ENCODE measurements around the gene MASP2.
A peak's percentile ranks its signal among the peaks of the same experiment; 100 is the strongest.
"Not testable (repeated sequence)": the region's sequence is repeated elsewhere in the genome, so short reads cannot be mapped to it uniquely, and the experiment has no call there.

Gene MASP2

DNA sequence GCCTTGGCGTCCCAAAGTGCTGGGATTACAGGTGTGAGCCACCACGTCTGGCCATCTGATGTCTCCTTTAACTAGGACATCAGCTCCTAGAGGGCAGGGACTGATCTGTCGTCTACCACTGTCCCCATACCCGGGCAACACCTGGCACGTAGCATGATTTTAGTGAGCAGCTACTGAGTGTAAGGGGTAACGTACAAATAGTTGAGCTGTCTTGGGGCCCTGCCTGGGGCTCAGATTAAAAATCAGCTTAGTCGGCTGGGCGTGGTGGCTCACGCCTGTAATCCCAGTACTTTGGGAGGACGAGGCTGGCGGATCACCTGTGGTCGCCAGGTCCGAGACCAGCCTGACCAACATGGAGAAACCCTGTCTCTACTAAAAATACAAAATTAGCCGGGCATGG, 11.0 kb upstream of the MASP2 start:
- DNase-seq, result no peak

DNA sequence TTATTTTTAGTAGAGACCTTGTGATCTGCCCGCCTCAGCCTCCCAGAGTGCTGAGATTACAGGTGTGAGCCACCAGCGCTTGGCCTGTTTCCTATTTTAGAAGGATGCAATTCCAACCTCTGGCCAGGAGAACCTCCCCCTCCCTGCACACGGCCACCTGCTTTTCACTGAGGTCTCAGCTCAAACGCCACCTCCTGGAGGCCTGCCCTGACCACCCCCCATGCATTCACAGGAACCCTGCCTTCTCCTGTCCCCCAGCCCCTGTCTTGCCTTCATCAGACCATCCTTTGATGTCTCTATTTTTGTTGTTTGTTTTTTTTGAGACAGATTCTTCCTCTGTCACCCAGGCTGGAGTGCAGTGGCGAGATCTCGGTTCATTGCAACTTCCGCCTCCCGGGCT, 10.4 kb upstream of the MASP2 start:
- no peak for DNase-seq

DNA sequence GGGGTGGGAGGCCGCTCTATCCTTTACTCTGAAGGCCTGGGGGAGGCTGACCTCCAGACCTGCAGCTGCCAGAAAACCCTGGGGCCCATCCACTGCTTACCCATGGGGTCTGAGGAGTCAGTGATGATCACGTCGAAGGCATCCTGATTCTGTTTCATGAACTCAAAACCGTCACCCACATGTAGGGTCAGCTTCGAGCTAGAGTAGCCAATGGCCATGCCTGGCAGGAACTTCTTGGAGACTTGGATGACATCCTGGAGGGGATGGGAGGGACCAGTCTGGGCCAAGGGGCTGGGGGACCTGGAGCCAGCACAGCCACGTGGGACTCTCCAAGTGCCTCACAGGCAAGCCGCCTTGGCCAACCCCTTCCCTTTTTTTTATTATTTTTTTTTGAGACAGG, 9.5 kb upstream of the MASP2 start:
- no peak for DNase-seq

DNA sequence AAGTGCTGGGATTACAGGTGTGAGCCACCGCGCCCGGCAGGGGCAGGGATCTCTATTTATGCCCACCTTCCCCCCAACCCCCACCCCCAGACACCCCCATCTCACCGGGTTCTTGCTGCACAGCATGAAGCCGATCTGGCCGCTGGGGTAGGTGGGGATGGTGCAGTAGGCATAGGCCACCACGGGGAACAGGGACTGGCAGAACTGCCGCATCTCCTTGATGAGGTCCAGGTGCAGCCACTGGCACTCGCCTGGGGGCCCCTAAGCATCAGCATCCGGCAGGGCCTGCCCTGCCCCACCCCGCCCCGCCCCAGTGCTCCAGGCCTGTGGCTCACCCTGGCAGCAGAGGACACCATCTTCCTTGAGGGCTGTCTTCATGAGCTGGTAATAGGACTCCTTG, 8.6 kb upstream of the MASP2 start:
- no peak for DNase-seq

DNA sequence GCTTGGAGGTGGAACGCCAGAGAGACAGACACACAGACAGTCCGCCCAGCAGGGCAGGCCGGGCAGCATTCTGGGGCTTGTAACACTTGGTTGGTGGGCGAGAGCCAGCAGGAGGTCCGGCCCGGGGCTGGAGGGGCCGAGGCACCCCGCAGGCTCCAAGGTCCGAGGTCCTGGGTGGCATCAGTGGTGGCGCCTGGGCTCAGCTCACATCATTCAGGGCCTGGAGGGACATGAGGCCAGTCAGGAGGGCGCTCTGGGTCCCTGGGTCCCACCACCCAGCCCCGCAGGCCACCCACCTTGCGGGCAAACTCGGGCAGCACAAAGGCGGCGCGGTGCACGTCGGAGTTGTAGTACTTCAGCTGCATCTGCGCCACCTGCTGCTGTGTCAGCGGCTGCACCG, 7.6 kb upstream of the MASP2 start:
- no peak for DNase-seq

DNA sequence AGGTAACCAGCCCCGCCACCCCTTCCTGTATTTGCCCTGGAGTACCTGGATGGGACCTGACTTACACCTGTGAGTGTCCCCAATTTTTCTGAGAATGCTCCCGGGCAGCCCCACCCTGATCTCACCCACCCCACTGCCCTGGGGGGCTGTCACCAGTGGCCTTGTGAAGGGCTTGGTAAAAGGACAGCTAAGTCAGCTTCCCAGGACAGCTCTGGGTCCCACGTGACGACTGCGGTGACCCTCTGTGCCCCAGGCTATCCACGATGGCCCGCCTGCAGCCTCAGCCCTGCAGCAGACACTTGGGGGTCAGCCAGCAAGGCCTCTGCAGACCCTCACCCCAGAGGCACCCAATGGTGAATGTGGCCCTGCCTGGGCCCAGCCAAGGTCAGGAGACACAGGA, 7.1 kb upstream of the MASP2 start:
- no peak for DNase-seq

DNA sequence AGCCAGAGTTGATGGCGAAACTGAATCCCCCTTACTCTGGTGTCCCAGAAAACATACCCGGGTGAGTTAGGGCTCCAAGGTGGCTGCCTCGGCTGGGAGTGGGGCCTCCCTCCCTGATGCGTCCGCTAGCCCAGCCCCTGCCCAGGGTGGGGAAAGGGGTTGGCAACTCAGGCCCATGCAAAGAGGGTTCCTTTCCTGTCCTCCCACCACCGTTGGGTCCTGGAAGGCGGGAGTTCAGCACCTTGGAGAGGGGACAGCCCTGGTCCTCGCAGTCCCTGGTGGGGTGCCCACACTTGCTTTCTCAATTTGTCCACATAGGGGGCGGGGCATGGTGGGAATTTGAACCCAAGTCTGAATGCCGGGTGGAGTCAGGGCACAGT, 6.7 kb upstream of the MASP2 start:
- no peak for DNase-seq

DNA sequence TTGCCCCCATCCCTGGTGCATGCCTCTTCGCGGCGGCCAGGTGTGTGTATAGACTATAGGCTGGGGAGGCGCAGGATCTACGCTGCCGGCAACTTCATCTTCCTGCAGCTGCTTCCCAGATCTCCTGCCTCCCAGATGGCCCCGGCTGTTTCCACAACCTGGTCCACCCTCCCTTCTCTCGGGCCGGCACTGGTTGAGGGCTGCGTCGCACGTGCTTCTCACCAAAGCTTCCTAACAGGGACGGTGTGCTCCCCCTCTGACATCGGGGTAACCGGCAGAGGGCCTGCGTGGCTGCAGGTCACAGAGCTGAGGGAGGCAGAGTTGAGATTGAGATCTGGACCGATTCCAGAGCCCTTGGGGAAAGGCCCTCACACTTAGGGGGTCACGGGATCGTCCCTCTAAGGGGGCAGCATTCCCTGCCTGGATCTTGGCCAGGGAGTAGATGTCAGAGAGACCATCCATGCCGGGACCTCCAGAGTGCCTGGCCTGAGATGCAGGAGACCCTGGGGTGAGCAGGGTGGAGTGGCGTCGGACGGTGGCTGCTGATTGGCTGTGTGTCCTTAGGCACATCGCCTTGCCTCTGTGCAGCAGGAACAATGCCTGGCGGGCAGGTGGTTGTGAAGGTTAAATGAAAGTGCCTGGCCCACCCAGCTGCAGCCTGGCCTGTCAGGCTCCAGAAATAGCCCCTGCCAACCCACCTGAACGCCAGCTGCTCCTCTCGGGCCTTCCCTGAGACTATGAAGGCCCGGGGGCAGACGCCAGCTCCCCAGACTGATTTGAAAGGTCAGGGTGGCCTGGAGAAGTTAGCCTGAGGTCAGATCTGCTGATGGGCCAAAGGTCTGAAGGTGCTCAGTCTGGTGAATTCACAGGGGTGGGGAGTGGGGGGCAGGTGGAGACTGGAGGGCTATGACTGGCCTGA, 6.1 kb upstream of the MASP2 start:
- no peak for DNase-seq

DNA sequence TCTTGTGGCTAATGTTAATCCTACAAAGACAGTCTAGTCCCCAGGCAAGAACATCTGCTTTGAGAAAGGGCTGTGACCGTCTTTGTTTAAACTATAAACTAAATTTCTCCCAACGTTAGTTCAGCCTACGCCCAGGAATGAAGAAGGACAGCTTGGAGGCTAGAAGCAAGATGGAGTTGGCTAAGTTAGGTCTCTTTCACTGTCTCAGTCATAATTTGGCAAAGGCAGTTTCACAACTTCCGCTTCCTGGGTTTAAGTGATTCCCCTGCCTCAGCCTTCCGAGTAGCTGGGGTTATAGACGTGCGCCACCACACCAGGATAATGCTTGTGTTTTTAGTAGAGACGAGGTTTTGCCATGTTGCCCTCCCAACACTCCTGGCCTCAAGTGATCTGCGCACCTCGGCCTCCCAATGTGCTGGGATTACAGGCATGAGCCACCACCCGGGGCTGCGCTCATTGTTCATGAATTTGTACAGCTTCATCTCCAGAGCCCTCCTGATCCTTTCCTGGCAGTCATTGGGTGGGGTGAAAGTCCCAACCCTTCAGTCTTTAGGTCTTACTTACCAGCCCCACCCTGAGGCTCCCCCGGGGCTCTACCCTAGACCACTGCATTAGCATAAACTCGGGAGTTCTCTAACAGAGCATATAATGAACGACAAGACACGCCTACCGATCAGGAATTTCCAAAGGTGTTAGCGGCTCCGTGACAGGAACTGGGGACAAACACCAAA, 4.9 kb upstream of the MASP2 start:
- peak; percentile 56 for DNase-seq

DNA sequence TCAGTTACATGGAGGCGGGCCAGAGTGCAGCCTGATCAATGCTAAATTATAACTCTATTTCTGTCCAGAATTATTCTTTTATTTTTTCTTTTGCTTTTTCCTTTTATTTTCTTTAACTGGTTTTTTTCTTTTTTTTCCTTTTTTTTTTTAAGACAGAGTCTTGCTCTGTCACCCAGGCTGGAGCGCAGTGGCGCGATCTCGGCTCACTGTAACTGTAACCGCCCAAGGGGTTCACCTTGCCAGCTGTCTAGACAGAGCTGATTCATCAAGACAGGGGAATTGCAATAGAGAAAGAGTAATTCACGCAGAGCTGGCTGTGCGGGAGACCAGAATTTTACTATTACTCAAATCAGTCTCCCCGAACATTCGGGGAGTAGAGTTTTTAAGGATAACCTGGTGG, 4.1 kb upstream of the MASP2 start:
- DNase-seq, result not testable (repeated sequence)

DNA sequence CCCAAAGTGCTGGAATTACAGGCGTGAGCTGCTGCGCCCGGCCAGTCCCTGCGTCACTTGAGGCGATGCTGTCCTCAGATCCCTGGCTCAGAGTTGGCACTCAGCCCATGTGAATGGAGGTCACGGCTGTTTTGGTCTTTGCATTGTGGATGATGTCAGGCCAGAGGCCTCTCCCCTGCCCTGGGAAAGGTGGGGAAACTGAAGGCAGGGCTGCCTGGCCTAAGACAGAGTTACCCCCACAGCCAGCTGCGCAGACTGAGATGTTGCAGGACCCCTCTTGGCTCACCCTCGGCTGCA, 821 bp downstream of the MASP2 start:
- DNase-seq, result no peak

DNA sequence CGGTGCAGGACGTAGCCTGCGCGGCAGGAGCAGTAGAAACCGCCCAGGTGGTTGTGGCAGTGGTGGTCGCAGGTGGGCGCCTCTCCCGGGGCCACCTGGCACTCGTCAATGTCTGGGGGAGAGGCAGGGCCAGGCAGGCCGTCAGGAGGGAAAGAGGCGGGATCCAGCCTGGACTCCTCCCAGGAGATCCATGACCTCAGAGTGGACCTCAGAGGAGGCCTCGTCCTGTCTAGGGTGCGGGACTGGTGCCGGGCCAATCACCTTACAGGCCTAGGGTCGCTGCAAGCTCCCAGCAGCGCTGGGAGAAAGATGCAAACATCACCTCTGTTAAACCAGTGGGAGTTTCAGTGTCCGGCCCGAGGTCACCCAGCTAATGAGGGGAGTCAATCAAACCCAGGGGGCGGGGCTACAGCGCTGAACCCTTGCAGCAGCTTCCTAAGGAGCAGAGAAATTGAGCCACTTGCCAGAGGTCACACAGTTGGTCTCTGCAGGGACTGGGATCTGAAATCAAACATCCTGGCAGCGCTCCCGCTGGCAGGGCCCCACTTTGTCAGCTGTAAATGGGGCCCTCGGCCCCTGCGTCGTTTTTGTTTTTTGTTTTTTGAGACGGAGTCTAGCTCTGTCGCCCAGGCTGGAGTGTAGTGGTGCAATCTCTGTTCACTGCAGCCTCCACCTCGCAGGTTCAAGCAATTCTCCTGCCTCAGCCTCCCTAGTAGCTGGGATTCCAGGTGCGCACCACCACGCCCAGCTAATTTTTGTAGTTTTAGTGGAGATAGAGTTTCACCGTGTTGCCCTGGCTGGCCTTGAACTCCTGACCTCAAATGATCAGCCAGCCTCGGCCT, 1.4 kb downstream of the MASP2 start:
- no peak for DNase-seq

DNA sequence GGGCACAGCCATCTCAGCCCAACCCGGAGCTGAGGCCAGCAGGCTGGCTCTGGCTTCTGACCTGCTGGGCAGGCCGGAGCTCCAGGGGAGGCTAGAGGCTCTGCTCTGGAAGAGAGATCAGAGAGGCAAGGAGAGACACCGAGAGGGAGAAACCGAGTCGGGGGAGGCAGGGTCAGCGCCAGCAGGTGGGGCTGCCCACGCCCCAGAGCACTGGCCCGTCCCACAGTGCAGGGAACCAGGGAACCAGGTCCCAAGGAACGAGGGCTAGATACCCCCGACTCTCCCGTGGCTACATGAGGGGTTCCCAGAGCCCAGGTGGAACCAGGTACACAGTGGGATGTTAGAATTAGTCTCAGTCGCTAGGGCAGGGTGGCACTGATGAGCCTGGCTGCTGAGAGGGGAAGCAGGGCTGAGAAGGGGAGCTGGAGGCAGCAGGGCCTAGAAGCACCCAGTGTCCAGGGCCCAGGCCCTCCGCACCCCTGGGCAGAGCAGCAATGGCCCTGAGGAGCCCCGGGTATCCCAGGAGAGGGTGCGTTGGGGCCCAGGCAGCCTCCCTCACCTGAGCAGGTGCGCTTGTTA, 2.1 kb downstream of the MASP2 start:
- no peak for DNase-seq

DNA sequence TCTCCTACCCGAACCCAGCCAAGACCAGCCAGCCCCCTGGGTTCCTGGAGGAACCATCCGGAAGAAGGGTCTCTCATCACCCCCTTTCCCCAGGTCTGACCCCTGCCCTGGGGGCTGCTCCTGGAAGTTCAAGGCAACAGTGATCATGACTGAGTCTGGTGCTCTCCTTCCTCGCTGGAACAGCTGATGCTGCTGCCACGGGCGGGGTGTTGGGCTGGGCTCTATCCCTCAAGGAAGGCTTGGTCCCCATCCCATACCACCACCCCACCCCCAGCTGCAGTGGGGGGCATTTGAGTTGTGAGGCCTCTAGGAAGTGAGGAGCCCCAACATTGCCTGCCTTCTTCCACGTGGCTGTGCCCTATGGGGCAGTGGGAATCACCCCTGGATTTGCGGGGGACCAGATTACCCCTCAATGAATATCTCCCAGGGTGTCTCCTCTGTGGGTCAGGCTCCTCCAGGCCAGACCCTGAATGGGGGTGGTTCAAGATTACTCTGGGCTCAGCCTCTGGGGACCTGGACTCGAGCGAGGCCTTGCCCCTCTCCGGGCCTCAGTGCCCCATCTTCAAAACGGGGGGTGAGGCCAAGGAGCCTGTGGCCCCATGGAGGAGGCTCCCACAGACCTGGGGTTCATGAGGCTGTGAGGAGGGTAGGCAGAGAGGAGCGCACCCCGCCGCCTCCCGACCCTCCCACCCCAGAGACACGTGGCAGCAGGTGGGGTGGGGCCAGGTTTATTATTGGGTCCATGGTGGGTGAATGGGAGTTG, 2.8 kb downstream of the MASP2 start:
- DNase-seq, result no peak

DNA sequence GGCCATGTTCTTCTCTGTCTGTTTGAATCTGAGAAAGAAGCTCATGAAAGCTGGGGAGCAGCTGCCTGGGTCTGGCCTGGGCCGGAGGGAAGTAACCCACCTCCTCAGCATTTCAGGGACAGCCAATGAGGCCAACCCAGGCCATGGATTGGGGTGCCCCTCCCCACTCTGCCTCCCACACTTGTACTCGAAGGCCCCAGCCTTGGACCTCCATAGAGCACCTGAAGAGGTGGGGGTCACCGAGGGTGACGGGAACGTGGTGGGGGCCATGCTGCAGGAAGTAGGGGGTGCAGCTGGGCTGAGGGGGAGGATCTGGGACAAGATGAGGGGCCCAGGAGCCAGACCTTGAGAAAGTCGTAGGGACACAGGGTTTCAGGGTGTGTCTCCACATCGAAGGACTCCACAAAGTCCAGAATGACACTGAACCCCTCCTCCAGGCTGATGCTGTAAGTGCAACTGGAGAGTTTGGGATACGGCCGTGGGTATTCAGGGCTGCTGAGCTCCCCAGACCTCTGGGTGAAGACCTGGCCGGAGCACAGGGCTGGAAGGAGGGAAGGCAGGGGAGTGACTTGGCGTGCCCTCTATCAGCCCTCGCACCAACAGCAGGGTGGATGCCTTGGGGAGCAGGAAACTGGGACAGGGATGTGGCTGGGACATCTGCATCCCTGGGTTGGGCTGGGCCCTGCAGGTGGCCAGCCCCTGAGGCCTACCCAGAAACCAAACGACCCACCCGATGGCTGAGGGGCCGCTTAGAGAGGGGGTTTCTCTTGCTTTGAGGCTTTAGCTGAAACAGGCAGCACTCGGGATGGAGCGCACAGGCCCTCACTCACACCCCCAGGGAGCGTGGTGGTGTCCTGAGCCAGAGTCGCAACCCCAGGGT, 3.8 kb downstream of the MASP2 start:
- DNase-seq, result no peak

DNA sequence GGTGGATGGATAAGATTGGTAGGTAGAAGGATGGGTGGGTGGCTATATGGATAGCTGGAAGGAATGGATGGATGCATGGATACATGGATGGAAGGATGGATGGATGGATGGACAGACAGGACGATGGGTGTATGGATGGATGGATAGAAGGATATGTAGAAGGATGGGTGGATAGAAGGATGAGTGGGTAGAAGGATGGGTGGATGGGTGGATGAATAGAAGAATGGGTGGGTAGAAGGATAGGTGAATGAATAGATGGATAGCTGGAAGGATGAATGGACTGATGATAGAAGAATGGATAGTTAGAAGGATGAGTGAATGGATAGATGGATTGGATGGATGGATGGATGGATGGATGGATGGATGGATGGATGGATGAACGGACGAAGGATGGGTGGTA, 5.0 kb downstream of the MASP2 start:
- no peak for DNase-seq

DNA sequence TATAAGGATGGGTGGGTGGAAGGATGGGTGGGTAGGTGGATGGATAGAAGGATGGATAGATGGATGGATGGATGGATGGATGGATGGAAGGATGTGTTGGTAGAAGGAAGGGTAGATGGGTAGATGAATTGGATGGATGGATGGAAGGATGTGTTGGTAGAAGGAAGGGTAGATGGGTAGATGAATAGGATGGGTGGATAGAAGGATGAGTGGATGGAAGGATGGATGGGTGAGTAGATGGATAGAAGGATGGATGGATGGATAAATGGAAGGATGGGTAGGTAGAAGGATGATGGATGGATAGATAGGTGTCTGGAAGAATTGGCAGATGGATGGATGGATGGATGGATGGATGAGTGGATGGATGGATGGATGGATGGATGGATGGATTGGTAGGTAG, 6.0 kb downstream of the MASP2 start:
- no peak for DNase-seq

DNA sequence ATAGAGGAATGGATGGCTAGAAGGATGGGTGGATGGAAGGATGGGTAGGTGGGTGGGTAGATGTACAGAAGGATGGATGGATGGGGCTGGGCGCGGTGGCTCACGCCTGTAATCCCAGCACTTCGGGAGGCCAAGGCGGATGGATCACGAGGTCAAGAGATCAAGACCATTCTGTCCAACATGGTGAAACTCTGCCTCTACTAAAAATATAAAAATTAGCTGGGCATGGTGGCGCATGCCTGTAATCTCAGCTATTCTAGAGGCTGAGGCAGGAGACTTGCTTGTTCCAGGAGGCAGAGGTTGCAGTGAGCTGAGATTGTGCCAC, 7.0 kb downstream of the MASP2 start:
- not testable (repeated sequence) for DNase-seq

DNA sequence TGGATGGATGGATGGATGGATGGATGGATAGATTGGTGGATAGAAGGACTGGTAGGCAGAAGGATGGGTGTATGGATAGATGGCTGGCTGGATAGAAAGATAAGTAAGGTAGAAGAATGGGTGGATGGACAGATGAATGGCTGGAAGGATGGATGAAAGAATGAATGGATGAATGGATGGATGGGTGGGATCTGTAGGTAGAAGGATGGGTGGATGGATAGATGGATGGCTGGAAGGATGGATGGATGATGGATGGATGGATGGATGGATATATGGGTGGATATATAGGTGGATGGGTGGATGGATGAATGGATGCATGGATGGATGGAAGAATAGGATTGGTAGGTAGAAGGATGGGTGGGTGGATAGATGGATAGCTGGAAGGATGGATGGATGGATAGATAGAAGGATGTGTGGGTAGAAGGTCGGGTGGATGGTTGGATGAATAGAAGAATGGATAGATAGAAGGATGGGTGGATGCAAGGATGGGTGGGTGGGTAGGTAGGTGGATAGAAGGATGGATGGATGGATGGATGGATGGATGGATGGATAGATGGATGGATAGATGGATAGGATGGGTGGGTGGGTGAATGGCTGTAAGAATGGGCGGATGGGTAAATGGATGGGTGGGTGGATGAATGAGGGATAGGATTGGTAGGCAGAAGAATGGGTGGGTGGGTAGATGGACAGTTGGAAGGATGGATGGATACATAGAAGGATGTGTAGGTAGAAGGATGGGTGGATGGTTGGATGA, 7.5 kb downstream of the MASP2 start:
- no peak for DNase-seq

DNA sequence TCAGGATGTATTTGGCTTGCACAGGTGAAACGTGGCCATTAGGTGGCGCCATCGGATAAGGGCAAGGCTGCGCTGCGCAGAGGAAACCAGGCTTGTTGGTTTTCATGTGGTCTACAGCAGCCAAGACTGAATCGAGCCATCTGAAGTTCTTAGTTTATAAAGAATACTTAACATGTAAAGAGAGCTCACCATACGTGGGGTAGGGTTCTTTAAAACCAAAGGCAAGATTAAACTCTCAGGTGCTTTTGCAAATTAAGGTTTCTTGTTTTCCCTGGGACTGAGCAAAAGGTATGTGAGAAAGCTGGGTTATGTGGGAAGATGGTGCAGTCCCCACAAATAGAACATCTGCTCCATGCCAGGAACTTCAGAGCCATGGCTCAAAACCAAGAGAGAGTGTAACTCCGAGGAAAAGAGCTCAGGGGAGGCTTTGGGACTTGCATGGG, 9.3 kb downstream of the MASP2 start:
- DNase-seq, result peak; percentile 89

Data from suppressor macrophage treated with lipopolysaccharide for 4 hours (primary cell).